Coronary artery (tissue), 2 donors: Measurements from ENCODE around the gene LAMA1.

Source experiments
- DNase-seq: peaks from one replicate; pipeline ENCODE4 v3.0.0-alpha.2; 2017; ENCODE audit warnings: low spot score
- H3K27ac ChIP-seq, 2 donors: fragments of 200-600 bp; sonication (generic); one replicate each; pipeline ENCODE4 v1.5.1; 2016 to 2019
- H3K4me3 ChIP-seq: fragments of 200-600 bp; sonication (generic); 2 replicates; pipeline ENCODE4 v1.5.1; 2016; ENCODE audit warnings: mild to moderate bottlenecking, moderate library complexity
- CTCF ChIP-seq: fragments of 200-600 bp; sonication (generic); IDR thresholded peaks from one replicate; pipeline ENCODE4 v1.5.1; 2019; ENCODE audit warnings: antibody characterized with exemption

Gene LAMA1

DNA sequence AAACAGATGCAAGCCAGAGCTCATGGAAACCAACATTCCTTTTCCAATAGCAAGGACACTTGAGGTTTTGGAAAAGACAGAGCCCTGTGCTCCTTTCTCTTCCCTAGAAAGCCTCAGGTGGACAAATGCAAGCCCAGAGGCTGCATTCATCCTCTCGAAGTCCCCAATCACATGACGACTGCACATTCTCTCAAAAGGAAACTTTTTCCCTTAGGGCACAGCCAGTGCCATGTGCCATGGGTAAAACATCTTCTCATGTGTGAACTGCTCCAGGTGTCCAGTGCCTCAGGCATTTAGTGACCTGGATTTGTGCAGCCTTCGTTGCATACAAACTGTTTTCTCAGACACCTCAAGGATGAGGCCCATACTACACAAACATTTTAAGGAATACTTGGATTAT lies 140.7 kb downstream of the LAMA1 start:
- Histone ChIP-seq H3K27ac (no peak overlapping the region), H3K4me3 (no peak overlapping the region)
- no peak for DNase-seq
- no peak for TF ChIP-seq CTCF

DNA sequence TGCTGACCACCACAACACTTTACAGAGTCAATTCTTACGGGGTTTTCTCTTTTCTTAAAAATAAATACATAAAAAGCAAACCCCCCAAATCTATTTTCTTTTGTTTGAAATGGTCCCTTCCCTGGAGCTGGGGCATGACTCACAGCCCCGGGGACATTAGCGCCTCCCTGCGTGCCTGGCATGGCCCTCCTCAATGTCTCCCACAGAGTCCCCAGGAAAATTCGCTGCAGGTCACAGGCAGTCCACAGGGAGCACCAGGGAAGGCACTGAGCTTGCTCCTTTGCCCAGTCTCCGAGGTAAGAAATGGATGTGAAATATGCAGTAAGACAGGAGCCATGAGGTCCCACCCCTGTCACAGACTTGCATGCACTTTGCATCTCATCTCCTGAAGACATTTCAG lies 142.5 kb downstream of the LAMA1 start:
- TF ChIP-seq CTCF: no peak
- Histone ChIP-seq H3K27ac (no peak overlapping the region), H3K4me3 (no peak overlapping the region)
- DNase-seq: no peak

- TF ChIP-seq CTCF: no peak
- H3K4me3 ChIP-seq: no peak overlapping the region
- no peak for DNase-seq
- no peak overlapping the region for H3K27ac ChIP-seq
These were observed 145.6 kb downstream of the LAMA1 start for GRCh38 chr18:6971823-6972478.

DNA sequence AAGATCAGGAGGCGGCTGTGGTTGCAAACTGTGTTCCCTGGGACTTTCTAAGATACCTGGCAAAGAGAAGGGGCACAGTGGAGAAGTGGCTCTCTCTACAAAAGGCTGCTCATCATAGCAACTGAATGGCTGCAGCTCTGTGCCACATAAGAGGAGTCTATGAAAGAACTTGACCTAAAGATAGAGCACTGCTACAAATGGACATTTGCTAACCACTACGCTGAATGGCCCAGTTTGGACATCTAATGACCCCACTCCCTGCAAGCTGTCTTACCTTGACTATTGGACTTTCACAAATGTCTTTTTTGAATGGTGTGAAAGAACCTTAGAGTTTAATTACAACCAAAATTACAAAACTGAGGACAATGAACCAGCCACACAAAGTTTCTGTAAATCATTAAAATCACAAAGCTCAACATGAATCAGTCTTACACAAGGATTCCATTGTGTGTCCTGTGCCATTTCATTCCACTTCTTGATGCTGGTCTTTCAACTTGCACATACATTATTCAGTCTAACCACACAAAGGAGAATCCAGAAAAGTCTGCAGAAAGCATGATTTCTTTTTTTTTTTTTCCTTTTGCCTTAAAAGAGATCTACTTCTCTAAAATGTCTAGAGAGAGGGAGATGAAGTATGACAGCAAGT lies 154.0 kb downstream of the LAMA1 start:
- no peak for TF ChIP-seq CTCF
- no peak for DNase-seq
- Histone ChIP-seq H3K27ac (no peak overlapping the region), H3K4me3 (no peak overlapping the region)

DNA sequence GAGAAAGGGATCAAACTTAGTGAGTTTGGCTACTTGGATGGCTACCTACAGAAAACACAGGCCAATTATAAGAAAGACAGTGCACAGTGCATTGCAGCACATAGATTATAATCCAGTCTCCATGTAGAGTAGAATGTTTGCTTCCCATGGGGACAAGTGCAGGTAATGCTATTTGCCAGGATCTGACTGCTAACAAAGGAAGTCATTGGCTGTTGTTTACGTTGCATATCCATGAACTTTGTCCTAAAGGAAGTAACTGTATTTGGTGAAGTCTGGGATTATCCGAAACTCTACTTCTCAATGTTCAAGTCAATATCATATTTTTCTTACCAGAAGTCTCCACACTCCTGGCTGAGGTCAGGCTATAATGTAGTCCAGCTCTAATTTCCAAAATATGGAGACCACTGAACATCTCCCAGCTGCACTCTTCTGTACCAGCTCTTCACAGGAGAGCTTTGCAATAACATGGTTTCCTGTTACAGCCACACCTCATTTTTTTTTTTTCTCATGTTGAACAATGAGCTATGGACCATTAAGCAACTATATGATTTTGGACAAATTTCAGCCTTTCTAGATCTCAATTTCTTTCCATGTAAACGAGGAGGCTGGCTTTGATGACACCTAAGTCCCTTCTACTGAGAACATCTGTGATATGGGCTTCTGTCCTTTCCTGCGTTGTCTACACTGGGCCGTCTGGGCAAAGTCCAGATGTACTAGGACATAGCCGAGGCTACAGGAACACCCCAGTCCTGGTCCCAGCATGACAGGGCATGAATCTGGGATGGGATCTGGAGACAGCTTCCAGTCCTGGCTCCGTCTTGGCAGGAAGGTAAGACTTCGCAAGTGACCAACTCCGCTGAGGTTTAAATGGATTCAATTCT lies 154.8 kb downstream of the LAMA1 start:
- H3K27ac ChIP-seq: no peak overlapping the region
- TF ChIP-seq CTCF: no peak
- no peak for DNase-seq
- no peak overlapping the region for H3K4me3 ChIP-seq

GRCh38 chr18:6961331-6961730 lies 156.3 kb downstream of the LAMA1 start:
- Histone ChIP-seq H3K4me3 (no peak overlapping the region), H3K27ac (no peak overlapping the region)
- no peak for DNase-seq
- TF ChIP-seq CTCF: no peak
